GM12891 (cell line): ENCODE measurements around the gene SOCS7.
A peak's percentile ranks its signal among the peaks of the same experiment; 100 is the strongest.

Source experiments
- DNase-seq: peaks from one replicate; pipeline ENCODE4 v3.0.0; 2011; ENCODE audit warnings: low spot score; ENCODE audit not compliant: insufficient read length
- FAIRE-seq: peaks from 2 replicates; lab custom pipeline; 2011; peaks lifted over from hg19 to GRCh38; lab: Jason Lieb, UNC
- PAX5 ChIP-seq: IDR thresholded peaks from 2 replicates; pipeline ENCODE4 v1.6.1; 2011; ENCODE audit warnings: low read length, moderate library complexity, mild to moderate bottlenecking; ENCODE audit not compliant: insufficient read depth, severe bottlenecking
- POLR2A ChIP-seq: IDR thresholded peaks from 2 replicates; pipeline ENCODE4 v1.6.1; 2011; ENCODE audit warnings: low read depth, low read length, control low read depth
- POLR2AphosphoS5 ChIP-seq: IDR thresholded peaks from 2 replicates; pipeline ENCODE4 v1.6.1; 2011; ENCODE audit warnings: low read depth, low read length, control low read depth
- POU2F2 ChIP-seq: IDR thresholded peaks from 2 replicates; pipeline ENCODE4 v1.6.1; 2011; ENCODE audit warnings: low read depth, mild to moderate bottlenecking, control low read depth, low read length, moderate library complexity
- SPI1 ChIP-seq: IDR thresholded peaks from 2 replicates; pipeline ENCODE4 v1.6.1; 2011; ENCODE audit warnings: low read depth, low read length, control low read depth
- TAF1 ChIP-seq: IDR thresholded peaks from 2 replicates; pipeline ENCODE4 v1.6.1; 2011; ENCODE audit warnings: low read depth, low read length, control low read depth

Gene SOCS7

GRCh38 chr17:38334480-38335364 lies 16.9 kb upstream of the SOCS7 start:
- DNase-seq = no peak
- TF ChIP-seq TAF1 (no peak), PAX5 (no peak)
- no peak for FAIRE-seq

- TF ChIP-seq POU2F2 = no peak
- TF ChIP-seq POLR2A = no peak
- no peak for TF ChIP-seq SPI1
- TF ChIP-seq POLR2AphosphoS5 = no peak
- no peak for TF ChIP-seq TAF1
- TF ChIP-seq PAX5 = no peak
- FAIRE-seq = no peak
- DNase-seq = no peak
Measured at GRCh38 chr17:38336838-38337237, 14.8 kb upstream of the SOCS7 start.

- DNase-seq (no peak), FAIRE-seq (no peak)
- no peak for TF ChIP-seq SPI1
- TF ChIP-seq POU2F2 = no peak
- TF ChIP-seq PAX5 = no peak
- TF ChIP-seq POLR2A = no peak
- TF ChIP-seq POLR2AphosphoS5 = no peak
- no peak for TF ChIP-seq TAF1
Measured at GRCh38 chr17:38338053-38338452, 13.6 kb upstream of the SOCS7 start.

GRCh38 chr17:38338535-38338934 lies 13.1 kb upstream of the SOCS7 start:
- DNase-seq (no peak), FAIRE-seq (no peak)
- TF ChIP-seq SPI1 = no peak
- no peak for TF ChIP-seq TAF1
- no peak for TF ChIP-seq POLR2AphosphoS5
- TF ChIP-seq POU2F2 = no peak
- TF ChIP-seq POLR2A = no peak
- no peak for TF ChIP-seq PAX5

- TF ChIP-seq SPI1 = no peak
- no peak for TF ChIP-seq PAX5
- TF ChIP-seq POLR2A = no peak
- no peak for TF ChIP-seq POU2F2
- TF ChIP-seq TAF1 = no peak
- no peak for TF ChIP-seq POLR2AphosphoS5
- no peak for FAIRE-seq
- no peak for DNase-seq
Measured at GRCh38 chr17:38339891-38340290, 11.8 kb upstream of the SOCS7 start.

- DNase-seq (no peak), FAIRE-seq (no peak)
- TF ChIP-seq POLR2A (no peak), SPI1 (peak; percentile 34; the same call in 1 of the 2 replicates)
Measured at GRCh38 chr17:38341035-38341721, 10.5 kb upstream of the SOCS7 start.

- DNase-seq = no peak
- TF ChIP-seq PAX5 = no peak
- no peak for TF ChIP-seq POLR2A
- no peak for FAIRE-seq
Measured at GRCh38 chr17:38342886-38343607, 8.6 kb upstream of the SOCS7 start.

- no peak for FAIRE-seq
- no peak for DNase-seq
- TF ChIP-seq POLR2A (no peak), PAX5 (no peak), POU2F2 (no peak)
Measured at GRCh38 chr17:38343608-38344419, 7.8 kb upstream of the SOCS7 start, which contains the start of gene GPR179. GPR179 (minus strand) TSS chr17:38343956; CDS start chr17:38343789, 167 bp downstream.

GRCh38 chr17:38344420-38344745 lies 7.3 kb upstream of the SOCS7 start:
- no peak for TF ChIP-seq POU2F2
- no peak for TF ChIP-seq PAX5
- TF ChIP-seq POLR2A = no peak
- TF ChIP-seq SPI1 = no peak
- TF ChIP-seq TAF1 = no peak
- no peak for TF ChIP-seq POLR2AphosphoS5
- no peak for FAIRE-seq
- no peak for DNase-seq

GRCh38 chr17:38345743-38346142 lies 5.9 kb upstream of the SOCS7 start:
- DNase-seq (no peak), FAIRE-seq (no peak)
- TF ChIP-seq POLR2AphosphoS5 = no peak
- TF ChIP-seq SPI1 = no peak
- no peak for TF ChIP-seq POLR2A
- no peak for TF ChIP-seq PAX5
- no peak for TF ChIP-seq TAF1
- no peak for TF ChIP-seq POU2F2
